ENCODE data around the gene SLC35B1.

GRCh38 chr17:49727380-49727779 lies 19.6 kb upstream of the SLC35B1 start:
- TF ChIP-seq CTCF (IDR thresholded peaks at IDR 0.05; ENCODE audit: low read depth, low read length) (no peak), EZH2phosphoT487 (IDR thresholded peaks at IDR 0.05; ENCODE audit: low read depth) (no peak)
